Stimulated activated CD4-positive, alpha-beta T cell treated with anti-CD3 and anti-CD28 coated beads, Interleukin-1b, Interleukin-23, amount 100 ng/mL, for 1 hour (primary cell): ENCODE results near the gene ARID2.

Experiments
- DNase-seq, 2 donors: peaks; one replicate each; pipeline ENCODE4 v3.0.0-alpha.2; 2020; ENCODE audit warnings: low read depth in 2 of 2

The ARID2 gene

DNA sequence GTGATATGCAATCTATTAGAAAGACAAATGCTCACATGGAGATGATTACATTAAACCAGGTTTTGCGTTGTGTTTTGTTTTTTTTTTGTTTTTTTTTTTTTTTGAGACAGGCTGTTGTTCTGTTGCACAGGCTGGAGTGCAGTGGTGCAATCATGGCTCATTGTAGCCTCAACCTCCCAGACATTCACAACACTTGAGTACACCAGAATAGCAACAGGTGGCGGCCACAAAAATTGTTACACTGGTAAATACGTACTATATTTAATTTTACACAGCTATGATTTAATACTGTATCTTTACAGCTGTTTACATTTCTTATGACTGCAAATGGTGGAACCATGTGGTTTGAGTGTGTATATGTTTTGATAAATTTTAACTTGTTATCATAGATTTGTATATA is 200.9 kb downstream of the ARID2 start:
- DNase-seq = no peak

DNA sequence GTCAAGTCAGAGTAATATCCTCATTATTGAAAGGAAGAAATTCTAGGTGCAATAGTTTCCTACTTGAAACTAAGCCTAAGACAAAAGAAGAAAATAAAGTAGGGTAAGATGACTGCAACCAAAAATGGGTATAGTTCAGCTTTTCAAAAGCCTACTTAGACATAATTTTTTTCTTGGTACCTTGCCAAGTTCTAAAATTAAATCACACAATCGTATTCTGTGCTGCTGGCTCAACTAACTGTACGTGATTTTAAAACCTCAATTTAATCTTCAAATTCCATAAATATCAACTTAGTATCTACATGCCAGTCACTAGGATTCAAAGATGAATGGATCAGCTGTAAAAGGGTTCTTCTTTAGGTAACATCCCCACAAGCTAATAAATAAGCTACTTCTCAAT is 204.0 kb downstream of the ARID2 start:
- DNase-seq = no peak

- DNase-seq = no peak
Observed at GRCh38 chr12:45934956-45935355, 205.4 kb downstream of the ARID2 start.

GRCh38 chr12:45938566-45938965 is 209.1 kb downstream of the ARID2 start:
- no peak for DNase-seq

DNA sequence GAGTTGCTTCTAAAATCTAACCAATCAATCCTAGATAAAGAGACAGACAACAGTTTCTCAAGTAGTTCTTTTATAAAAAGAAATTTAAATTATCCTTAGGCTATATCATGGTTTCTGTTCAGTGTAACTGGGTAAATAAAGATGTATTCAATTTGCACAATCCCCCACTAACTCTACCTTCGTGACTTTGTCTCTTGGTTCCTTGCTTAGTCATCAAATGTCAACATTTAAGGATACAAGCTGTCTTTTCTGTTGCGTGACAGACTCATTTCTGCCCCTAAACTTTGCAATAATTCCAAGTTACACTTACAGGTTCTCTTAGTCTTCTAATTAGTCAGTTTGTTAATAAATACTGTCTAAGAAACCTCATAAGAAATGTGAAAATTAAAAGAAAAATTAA is 210.3 kb downstream of the ARID2 start:
- no peak for DNase-seq

GRCh38 chr12:45944771-45945170 is 215.3 kb downstream of the ARID2 start:
- no peak for DNase-seq

GRCh38 chr12:45946435-45946834 is 216.9 kb downstream of the ARID2 start:
- no peak for DNase-seq

DNA sequence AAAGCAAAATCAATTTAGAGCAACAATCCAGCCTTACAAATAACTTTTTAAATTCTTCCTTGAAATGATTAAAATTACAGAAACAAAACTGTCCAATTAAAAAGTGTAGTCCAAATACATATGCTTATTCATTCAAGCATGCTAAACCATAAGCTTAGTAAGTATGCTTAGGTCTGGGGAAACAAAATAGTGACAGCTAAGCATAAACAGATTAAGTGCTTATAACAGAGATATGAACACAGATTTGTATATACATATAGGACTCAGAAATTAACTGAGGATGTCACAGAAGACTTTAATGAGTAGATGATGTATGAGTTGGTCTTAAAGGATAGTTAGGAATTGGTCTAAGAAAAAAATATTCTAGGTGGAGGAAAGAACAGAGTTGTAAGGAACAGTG is 219.0 kb downstream of the ARID2 start:
- DNase-seq = no peak
